SK-N-SH (cell line): ENCODE data around the gene CLEC2A. TPM values are rescaled to one million over a fixed set of nuclear protein-coding genes. Genes with fewer than 3 reads are reported as not detected.

ENCODE experiments used
- CTCF ChIA-PET: fragments of 300-600, 350-600 bp; formaldehyde crosslinking; extraction: SDS; loops from one replicate; lab custom pipeline; 2021; lab: Yijun Ruan, JAX
- POLR2A ChIA-PET: fragments of 350-600 bp; sonication (Branson Sonifier 250); formaldehyde crosslinking; extraction: SDS; loops from one replicate; lab custom pipeline; 2020; ENCODE audit warnings: antibody characterized with exemption, inconsistent platforms; lab: Yijun Ruan, JAX
- DNase-seq: peaks from one replicate; pipeline ENCODE4 v3.0.0; 2012
- H2AFZ ChIP-seq: fragments of 200-600 bp; sonication (generic); 2 replicates; pipeline ENCODE4 v1.8.1; 2016; ENCODE audit warnings: antibody characterized with exemption, mild to moderate bottlenecking, low read depth
- H3F3A ChIP-seq: fragments of 200-600 bp; sonication (generic); replicated peaks from 2 replicates; pipeline ENCODE3; 2016; ENCODE audit warnings: antibody characterized with exemption, mild to moderate bottlenecking; ENCODE audit not compliant: insufficient read depth
- H3K27ac ChIP-seq, 2 experiments: fragments of 200-500 bp in 1 of 2; fragments of 200-600 bp in 1 of 2; sonication (Bioruptor generic) in 1 of 2; sonication (generic), shearing (Covaris generic) in 1 of 2; 2 replicates each; pipeline versions ENCODE4 v1.5.1 to v1.6.1; 2014 to 2016; ENCODE audit warnings: low read depth in 2 of 2, inconsistent platforms in 1 of 2, low read length in 1 of 2, mild to moderate bottlenecking in 1 of 2, mixed read lengths in 1 of 2
- H3K27me3 ChIP-seq: fragments of 200-600 bp; sonication (generic), shearing (Covaris generic); 2 replicates; pipeline ENCODE4 v1.6.1; 2016; ENCODE audit warnings: mixed run types; ENCODE audit not compliant: insufficient read depth
- H3K36me3 ChIP-seq, 2 experiments: fragments of 200-500 bp in 1 of 2; fragments of 200-600 bp in 1 of 2; sonication (Bioruptor generic) in 1 of 2; sonication (generic) in 1 of 2; replicated peaks in 1 of 2; 2 replicates each; pipeline versions ENCODE3 to v1.5.1; 2014 to 2016; ENCODE audit warnings: low read length in 1 of 2, mild to moderate bottlenecking in 1 of 2; ENCODE audit not compliant: insufficient read depth in 2 of 2, control insufficient read depth in 1 of 2
- H3K4me1 ChIP-seq, 2 experiments: fragments of 200-500 bp in 1 of 2; fragments of 200-600 bp in 1 of 2; sonication (Bioruptor generic) in 1 of 2; sonication (generic), shearing (Covaris generic) in 1 of 2; 2 replicates each; pipeline versions ENCODE4 v1.5.1 to v1.6.1; 2014 to 2016; ENCODE audit warnings: low read depth in 1 of 2, low read length in 1 of 2, mixed run types in 1 of 2; ENCODE audit not compliant: insufficient read depth in 2 of 2, control insufficient read depth in 1 of 2
- H3K4me2 ChIP-seq: fragments of 200-600 bp; sonication (generic), shearing (Covaris generic); 2 replicates; pipeline ENCODE4 v1.6.1; 2017; ENCODE audit warnings: mixed run types
- H3K4me3 ChIP-seq, 2 experiments: fragments of 200-500 bp in 1 of 2; fragments of 200-600 bp in 1 of 2; sonication (Bioruptor generic) in 1 of 2; sonication (generic), shearing (Covaris generic) in 1 of 2; 2 replicates each; pipeline versions ENCODE4 v1.5.1 to v1.8.1; 2014 to 2016; ENCODE audit warnings: low read depth in 2 of 2, inconsistent platforms in 1 of 2, low read length in 1 of 2, mild to moderate bottlenecking in 1 of 2, mixed read lengths in 1 of 2, moderate library complexity in 1 of 2
- H3K79me2 ChIP-seq: fragments of 200-600 bp; sonication (generic); 2 replicates; pipeline ENCODE4 v1.8.1; 2017; ENCODE audit warnings: mild to moderate bottlenecking; ENCODE audit not compliant: insufficient read depth
- H3K9ac ChIP-seq: fragments of 200-600 bp; sonication (generic); 2 replicates; pipeline ENCODE4 v1.6.1; 2017; ENCODE audit warnings: mixed run types
- H3K9me2 ChIP-seq: fragments of 200-600 bp; sonication (generic); 2 replicates; pipeline ENCODE4 v1.6.1; 2017; ENCODE audit warnings: mixed run types
- H3K9me3 ChIP-seq: fragments of 200-600 bp; sonication (generic); 2 replicates; pipeline ENCODE4 v1.6.1; 2017; ENCODE audit warnings: mixed run types, mild to moderate bottlenecking, moderate library complexity
- H4K20me1 ChIP-seq: fragments of 200-600 bp; sonication (generic); 2 replicates; pipeline ENCODE4 v1.6.1; 2017; ENCODE audit warnings: mild to moderate bottlenecking, mixed run types; ENCODE audit not compliant: insufficient read depth
- CHD2 ChIP-seq: fragments of 150-350 bp; IDR thresholded peaks from 2 replicates; pipeline ENCODE4 v1.6.1; 2018; ENCODE audit warnings: low read length; ENCODE audit not compliant: partially characterized antibody
- EP300 ChIP-seq, 2 experiments: IDR thresholded peaks; 2 replicates each; pipeline versions ENCODE4 v1.4.0 to v1.6.1; 2012; ENCODE audit warnings: borderline replicate concordance in 1 of 2, low read depth in 1 of 2, low read length in 1 of 2
- EZH2phosphoT487 ChIP-seq: fragments of 200-600 bp; sonication (generic); IDR thresholded peaks from 2 replicates; pipeline ENCODE4 v1.6.1; 2017; ENCODE audit warnings: low read depth, mixed run types, mild to moderate bottlenecking, antibody characterized with exemption, moderate library complexity, borderline replicate concordance
- FOXJ3 ChIP-seq: sonication (generic); formaldehyde crosslinking; IDR thresholded peaks from 2 replicates; pipeline ENCODE4 v1.5.1; 2020; ENCODE audit warnings: mild to moderate bottlenecking, missing genetic modification reagents
- FOXM1 ChIP-seq: IDR thresholded peaks from 2 replicates; pipeline ENCODE4 v1.4.0; 2012; ENCODE audit warnings: low read depth, mild to moderate bottlenecking
- GABPA ChIP-seq: IDR thresholded peaks from 2 replicates; pipeline ENCODE4 v1.4.0; 2012; ENCODE audit warnings: low read depth, mild to moderate bottlenecking
- MXI1 ChIP-seq: IDR thresholded peaks from 2 replicates; pipeline ENCODE4 v1.6.1; 2012; ENCODE audit warnings: mild to moderate bottlenecking, low read depth, low read length, improper control_type of control experiment
- NFIC ChIP-seq: IDR thresholded peaks from 2 replicates; pipeline ENCODE4 v1.4.0; 2012; ENCODE audit warnings: borderline replicate concordance
- POLR2AphosphoS5 ChIP-seq: IDR thresholded peaks from 2 replicates; pipeline ENCODE4 v1.6.1; 2012; ENCODE audit warnings: low read depth, low read length
- SIN3A ChIP-seq: IDR thresholded peaks from 2 replicates; pipeline ENCODE4 v1.6.1; 2012; ENCODE audit warnings: low read depth, mild to moderate bottlenecking, low read length, moderate library complexity, borderline replicate concordance
- TAF1 ChIP-seq: IDR thresholded peaks from 2 replicates; pipeline ENCODE4 v1.6.1; 2012; ENCODE audit warnings: low read depth, mild to moderate bottlenecking, low read length, moderate library complexity, borderline replicate concordance
- TCF12 ChIP-seq: IDR thresholded peaks from 2 replicates; pipeline ENCODE4 v1.4.0; 2012
- TEAD4 ChIP-seq: IDR thresholded peaks from 2 replicates; pipeline ENCODE4 v1.4.0; 2012; ENCODE audit warnings: mild to moderate bottlenecking, borderline replicate concordance; ENCODE audit not compliant: insufficient read depth
- YY1 ChIP-seq: IDR thresholded peaks from 2 replicates; pipeline ENCODE4 v1.4.0; 2012; ENCODE audit warnings: low read depth, mild to moderate bottlenecking
- WGBS: methylation state at CpG from one replicate; pipeline ENCODE4 v1.1.6; 2017; ENCODE audit warnings: low lambda C conversion rate; 5-methylcytosine and 5-hydroxymethylcytosine counted together
- polyA plus RNA-seq, 3 experiments: library from polyadenylated mRNA; depleted of rRNA; stranded (reverse); fragments of >200 nt; gene quantifications; 2 replicates each; pipeline ENCODE4 v1.2.3, GENCODE V29; 2012
- TF ChIP-seq, protein P1 (sequence below): IDR thresholded peaks from 2 replicates; pipeline ENCODE4 v1.4.0; 2012; ENCODE audit warnings: low read depth
- TF ChIP-seq, protein P2 (sequence below): fragments of 150-350 bp; IDR thresholded peaks from 2 replicates; pipeline ENCODE4 v1.6.1; 2016; ENCODE audit warnings: mild to moderate bottlenecking, low read depth, low read length
- TF ChIP-seq, protein P3 (sequence below): IDR thresholded peaks from 2 replicates; pipeline ENCODE4 v1.4.0; 2012; ENCODE audit warnings: low read depth, borderline replicate concordance
- TF ChIP-seq, protein P4 (sequence below): fragments of 150-350 bp; IDR thresholded peaks from 2 replicates; pipeline ENCODE4 v1.6.1; 2017; ENCODE audit warnings: antibody characterized with exemption, low read length, low read depth, borderline replicate concordance
- TF ChIP-seq, protein P5 (sequence below): fragments of 200-600 bp; sonication (generic); IDR thresholded peaks from 2 replicates; pipeline ENCODE4 v1.6.1; 2017; ENCODE audit warnings: antibody characterized with exemption, mild to moderate bottlenecking, moderate library complexity

The CLEC2A gene
- polyA plus RNA-seq, 1 of the 3 experiments (the other 2 are of a cell fraction) = not detected

DNA sequence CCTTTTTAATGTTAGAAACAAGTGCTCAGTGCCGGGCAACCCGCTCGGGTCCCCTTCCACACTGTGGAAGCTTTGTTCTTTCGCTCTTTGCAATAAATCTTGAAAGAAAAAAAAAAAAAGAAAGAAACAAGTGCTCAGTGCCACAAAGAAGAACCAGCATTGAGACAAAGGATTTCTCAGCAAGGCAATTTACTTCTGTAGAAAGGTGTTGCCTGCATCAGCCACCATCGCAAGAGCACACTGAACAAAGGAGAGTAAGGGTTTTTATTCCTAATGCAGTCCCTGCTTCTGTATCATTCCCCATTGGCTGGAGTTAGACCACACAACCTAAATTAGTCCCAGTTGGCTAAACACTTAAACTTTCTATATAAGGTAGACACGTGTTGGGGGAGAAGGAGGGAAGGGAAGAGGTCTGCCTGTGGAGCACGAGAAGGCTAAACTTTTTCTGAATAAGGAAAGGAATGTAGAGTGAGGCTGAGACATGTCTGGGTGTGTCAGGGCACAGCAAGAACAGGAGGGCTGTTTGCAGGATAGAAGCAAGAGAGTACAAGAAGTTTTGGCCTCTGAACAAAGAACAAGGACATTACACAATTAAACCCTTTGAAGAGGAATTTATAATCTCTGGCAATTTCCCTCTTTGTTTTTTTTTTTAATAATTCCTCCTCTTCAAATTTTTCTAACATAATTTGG, 29.5 kb downstream of the CLEC2A start:
- no peaks in the 10 kb centered on the region for H3K27me3 ChIP-seq
- H4K20me1 ChIP-seq = no peaks in the 10 kb centered on the region
- H3K27ac ChIP-seq = no peak overlapping the region
- H3K4me3 ChIP-seq = no peak overlapping the region
- H3K9me3 ChIP-seq = no peaks in the 10 kb centered on the region
- H2AFZ ChIP-seq = no peak overlapping the region
- H3K4me1 ChIP-seq = no peaks in the 10 kb centered on the region
- TF ChIP-seq, protein P1, sequence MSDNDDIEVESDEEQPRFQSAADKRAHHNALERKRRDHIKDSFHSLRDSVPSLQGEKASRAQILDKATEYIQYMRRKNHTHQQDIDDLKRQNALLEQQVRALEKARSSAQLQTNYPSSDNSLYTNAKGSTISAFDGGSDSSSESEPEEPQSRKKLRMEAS = no peak
- TF ChIP-seq EP300 (IDR thresholded peaks at IDR 0.05; ENCODE audit: borderline replicate concordance in 1 of 2, low read depth in 1 of 2, low read length in 1 of 2) (no peak), CHD2 (no peak)
- TF ChIP-seq, protein P2, sequence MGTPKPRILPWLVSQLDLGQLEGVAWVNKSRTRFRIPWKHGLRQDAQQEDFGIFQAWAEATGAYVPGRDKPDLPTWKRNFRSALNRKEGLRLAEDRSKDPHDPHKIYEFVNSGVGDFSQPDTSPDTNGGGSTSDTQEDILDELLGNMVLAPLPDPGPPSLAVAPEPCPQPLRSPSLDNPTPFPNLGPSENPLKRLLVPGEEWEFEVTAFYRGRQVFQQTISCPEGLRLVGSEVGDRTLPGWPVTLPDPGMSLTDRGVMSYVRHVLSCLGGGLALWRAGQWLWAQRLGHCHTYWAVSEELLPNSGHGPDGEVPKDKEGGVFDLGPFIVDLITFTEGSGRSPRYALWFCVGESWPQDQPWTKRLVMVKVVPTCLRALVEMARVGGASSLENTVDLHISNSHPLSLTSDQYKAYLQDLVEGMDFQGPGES = no peak
- TF ChIP-seq, protein P3, sequence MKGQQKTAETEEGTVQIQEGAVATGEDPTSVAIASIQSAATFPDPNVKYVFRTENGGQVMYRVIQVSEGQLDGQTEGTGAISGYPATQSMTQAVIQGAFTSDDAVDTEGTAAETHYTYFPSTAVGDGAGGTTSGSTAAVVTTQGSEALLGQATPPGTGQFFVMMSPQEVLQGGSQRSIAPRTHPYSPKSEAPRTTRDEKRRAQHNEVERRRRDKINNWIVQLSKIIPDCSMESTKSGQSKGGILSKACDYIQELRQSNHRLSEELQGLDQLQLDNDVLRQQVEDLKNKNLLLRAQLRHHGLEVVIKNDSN = no peak
- TF ChIP-seq, all 33 proteins: peak for 0
- Histone ChIP-seq H3K79me2 (no peaks in the 10 kb centered on the region), H3K9me2 (no peaks in the 10 kb centered on the region), H3K36me3 (no peaks in the 10 kb centered on the region), H3K4me2 (no peak overlapping the region), H3K9ac (no peak overlapping the region), H3F3A (no peaks in the 10 kb centered on the region)
- CTCF ChIA-PET = no interaction called here
- WGBS = 12% methylated on average over 6 of the region's 7 CpGs
- POLR2A ChIA-PET = no interaction called here
- DNase-seq = no peak

DNA sequence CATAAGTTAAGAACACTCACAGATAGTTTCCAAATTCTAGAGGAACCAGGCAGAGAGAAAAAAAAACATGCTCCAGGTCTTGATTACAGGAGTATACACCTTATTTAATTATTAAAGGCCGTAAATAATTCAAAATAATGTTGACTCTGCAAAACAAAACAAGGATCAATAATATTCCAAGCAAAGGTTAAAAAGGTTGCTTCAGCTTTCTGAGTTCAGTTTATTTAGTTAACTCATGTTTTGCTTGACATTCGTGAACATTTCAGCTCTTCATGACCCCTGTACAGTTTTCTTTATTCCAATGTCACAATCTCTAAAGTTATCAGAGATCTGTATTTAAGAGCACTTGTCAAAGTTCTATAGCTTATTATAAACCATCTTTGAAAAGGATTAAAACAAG, 31.2 kb downstream of the CLEC2A start:
- H3K27me3 ChIP-seq = no peaks in the 10 kb centered on the region
- 4% methylated on average over 2 of the region's 2 CpGs for WGBS
- H3K9me2 ChIP-seq = no peaks in the 10 kb centered on the region
- no peaks in the 10 kb centered on the region for H4K20me1 ChIP-seq
- TF ChIP-seq, protein P2 = no peak
- TF ChIP-seq NFIC (no peak), YY1 (no peak), TCF12 (no peak), POLR2AphosphoS5 (no peak), TEAD4 (no peak), EZH2phosphoT487 (no peak), SIN3A (no peak), GABPA (no peak), FOXM1 (no peak), CHD2 (no peak), TAF1 (no peak), FOXJ3 (CRISPR knock-in tag) (no peak), MXI1 (no peak)
- TF ChIP-seq, protein P4, sequence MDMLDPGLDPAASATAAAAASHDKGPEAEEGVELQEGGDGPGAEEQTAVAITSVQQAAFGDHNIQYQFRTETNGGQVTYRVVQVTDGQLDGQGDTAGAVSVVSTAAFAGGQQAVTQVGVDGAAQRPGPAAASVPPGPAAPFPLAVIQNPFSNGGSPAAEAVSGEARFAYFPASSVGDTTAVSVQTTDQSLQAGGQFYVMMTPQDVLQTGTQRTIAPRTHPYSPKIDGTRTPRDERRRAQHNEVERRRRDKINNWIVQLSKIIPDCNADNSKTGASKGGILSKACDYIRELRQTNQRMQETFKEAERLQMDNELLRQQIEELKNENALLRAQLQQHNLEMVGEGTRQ = no peak
- TF ChIP-seq, protein P5, sequence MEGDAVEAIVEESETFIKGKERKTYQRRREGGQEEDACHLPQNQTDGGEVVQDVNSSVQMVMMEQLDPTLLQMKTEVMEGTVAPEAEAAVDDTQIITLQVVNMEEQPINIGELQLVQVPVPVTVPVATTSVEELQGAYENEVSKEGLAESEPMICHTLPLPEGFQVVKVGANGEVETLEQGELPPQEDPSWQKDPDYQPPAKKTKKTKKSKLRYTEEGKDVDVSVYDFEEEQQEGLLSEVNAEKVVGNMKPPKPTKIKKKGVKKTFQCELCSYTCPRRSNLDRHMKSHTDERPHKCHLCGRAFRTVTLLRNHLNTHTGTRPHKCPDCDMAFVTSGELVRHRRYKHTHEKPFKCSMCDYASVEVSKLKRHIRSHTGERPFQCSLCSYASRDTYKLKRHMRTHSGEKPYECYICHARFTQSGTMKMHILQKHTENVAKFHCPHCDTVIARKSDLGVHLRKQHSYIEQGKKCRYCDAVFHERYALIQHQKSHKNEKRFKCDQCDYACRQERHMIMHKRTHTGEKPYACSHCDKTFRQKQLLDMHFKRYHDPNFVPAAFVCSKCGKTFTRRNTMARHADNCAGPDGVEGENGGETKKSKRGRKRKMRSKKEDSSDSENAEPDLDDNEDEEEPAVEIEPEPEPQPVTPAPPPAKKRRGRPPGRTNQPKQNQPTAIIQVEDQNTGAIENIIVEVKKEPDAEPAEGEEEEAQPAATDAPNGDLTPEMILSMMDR = no peak
- H3K9ac ChIP-seq = no peak overlapping the region
- no peak overlapping the region for H3K27ac ChIP-seq
- H3F3A ChIP-seq = no peaks in the 10 kb centered on the region
- H3K4me1 ChIP-seq = no peaks in the 10 kb centered on the region
- no peaks in the 10 kb centered on the region for H3K79me2 ChIP-seq
- H3K4me2 ChIP-seq = no peak overlapping the region
- DNase-seq = no peak
- CTCF ChIA-PET = no interaction called here
- H3K4me3 ChIP-seq = no peak overlapping the region
- no peaks in the 10 kb centered on the region for H3K9me3 ChIP-seq
- no peak overlapping the region for H2AFZ ChIP-seq
- POLR2A ChIA-PET = no interaction called here
- H3K36me3 ChIP-seq = no peaks in the 10 kb centered on the region
